B cell (primary cell): Measurements from ENCODE around the gene INO80C. TPM values are rescaled to one million over a fixed set of nuclear protein-coding genes. Genes with fewer than 3 reads are reported as not detected.

Experiments used
- ATAC-seq: fragments of 200-7000 bp; cut with Tn5 transposase; one replicate; pipeline ENCODE4 v1.10.0; 2021; ENCODE audit warnings: low read depth, mild to moderate bottlenecking, moderate number of reproducible peaks, moderate library complexity
- CTCF ChIA-PET: fragments of 350-600 bp; sonication (Branson Sonifier 250); formaldehyde crosslinking; loops from one replicate; lab custom pipeline; 2021; ENCODE audit warnings: antibody characterized with exemption, inconsistent platforms; lab: Charles Lee
- POLR2A ChIA-PET: fragments of 350-600 bp; sonication (Branson Sonifier 250); formaldehyde crosslinking; loops from one replicate; lab custom pipeline; 2021; ENCODE audit warnings: antibody characterized with exemption; lab: Charles Lee
- DNase-seq: peaks from one replicate; pipeline ENCODE4 v3.0.0; 2013
- H2AFZ ChIP-seq: 2 replicates; pipeline ENCODE4 v1.6.1; 2012; ENCODE audit warnings: mild to moderate bottlenecking, low read depth, low read length; ENCODE audit not compliant: insufficient read depth, poor library complexity, severe bottlenecking
- H3K27ac ChIP-seq, 2 donors: 1 replicate in 1 of 2; 2 replicates in 1 of 2; pipeline ENCODE4 v1.5.1; 2012 to 2013; ENCODE audit warnings: low read length in 2 of 2, mild to moderate bottlenecking in 2 of 2, moderate library complexity in 1 of 2
- H3K27me3 ChIP-seq, 4 experiments: fragments of 200-600 bp in 1 of 4; sonication (generic) in 1 of 4; replicated peaks in 1 of 4; 1 replicate in 2 of 4; 2 replicates in 2 of 4; pipeline versions ENCODE4 v1.6.1 to v1.7.0; 2013 to 2016; ENCODE audit warnings: low read length in 3 of 4, mild to moderate bottlenecking in 2 of 4, mixed read lengths in 1 of 4, moderate library complexity in 1 of 4; ENCODE audit not compliant: insufficient read depth in 4 of 4, control insufficient read depth in 3 of 4; ENCODE audit errors: control extremely low read depth in 1 of 4
- H3K36me3 ChIP-seq, 2 experiments: replicated peaks in 1 of 2; 1 replicate in 1 of 2; 2 replicates in 1 of 2; pipeline versions ENCODE4 v1.6.1 to v1.7.1; 2013; ENCODE audit warnings: low read length in 1 of 2; ENCODE audit not compliant: insufficient read depth in 2 of 2, control insufficient read depth in 1 of 2; ENCODE audit errors: control extremely low read depth in 1 of 2, extremely low read depth in 1 of 2
- H3K4me1 ChIP-seq, 2 donors: fragments of 200-600 bp in 1 of 2; sonication (generic) in 1 of 2; 1 replicate in 1 of 2; 2 replicates in 1 of 2; pipeline versions ENCODE4 v1.5.1 to v1.6.1; 2013 to 2017; ENCODE audit warnings: low read length in 2 of 2; ENCODE audit not compliant: control insufficient read depth in 2 of 2, insufficient read depth in 2 of 2
- H3K4me2 ChIP-seq: replicated peaks from 2 replicates; pipeline ENCODE3; 2012; ENCODE audit warnings: mild to moderate bottlenecking, low read depth, low read length; ENCODE audit not compliant: poor library complexity, severe bottlenecking
- H3K4me3 ChIP-seq, 5 experiments: fragments of 200-600 bp in 1 of 5; sonication (generic) in 1 of 5; 1 replicate in 3 of 5; 2 replicates in 2 of 5; pipeline versions ENCODE4 v1.5.1 to v1.7.0; 2011 to 2016; ENCODE audit warnings: low read length in 4 of 5, mild to moderate bottlenecking in 4 of 5, low read depth in 2 of 5, control low read depth in 1 of 5, moderate library complexity in 1 of 5; ENCODE audit not compliant: insufficient read depth in 1 of 5; ENCODE audit errors: control extremely low read depth in 1 of 5, extremely low read depth in 1 of 5
- H3K79me2 ChIP-seq: fragments of 200-600 bp; sonication (generic); one replicate; pipeline ENCODE4 v1.6.0; 2016; ENCODE audit warnings: low read length; ENCODE audit not compliant: control insufficient read depth, insufficient read depth
- H3K9ac ChIP-seq: fragments of 200-600 bp; sonication (generic); 2 replicates; pipeline ENCODE4 v1.6.1; 2017; ENCODE audit warnings: mild to moderate bottlenecking, low read length, moderate library complexity
- H3K9me3 ChIP-seq, 3 donors: one replicate each; pipeline versions ENCODE4 v1.6.1 to v1.7.1; 2013; ENCODE audit warnings: low read length in 2 of 3; ENCODE audit not compliant: control insufficient read depth in 2 of 3, insufficient read depth in 1 of 3; ENCODE audit errors: control extremely low read depth in 1 of 3
- H4K20me1 ChIP-seq: 2 replicates; pipeline ENCODE4 v1.6.0; 2012; ENCODE audit warnings: mild to moderate bottlenecking, low read length; ENCODE audit not compliant: insufficient read depth, control insufficient read depth, poor library complexity, severe bottlenecking
- H3K27ac Mint-ChIP-seq: one replicate; pipeline ENCODE4 v1.8.0; 2021; ENCODE audit warnings: mixed read lengths
- H3K27me3 Mint-ChIP-seq: one replicate; pipeline ENCODE4 v1.8.0; 2021; ENCODE audit warnings: mixed read lengths
- H3K4me1 Mint-ChIP-seq: one replicate; pipeline ENCODE4 v1.8.0; 2021; ENCODE audit warnings: mixed read lengths
- H3K4me3 Mint-ChIP-seq: one replicate; pipeline ENCODE4 v1.8.0; 2021; ENCODE audit warnings: mixed read lengths
- H3K9me3 Mint-ChIP-seq: one replicate; pipeline ENCODE4 v1.8.0; 2022; ENCODE audit warnings: mixed read lengths; ENCODE audit not compliant: insufficient read depth
- CTCF ChIP-seq: fragments of 200-600 bp; IDR thresholded peaks from one replicate; pipeline ENCODE4 v1.8.0; 2022; ENCODE audit warnings: antibody characterized with exemption, mild to moderate bottlenecking
- EZH2 ChIP-seq: IDR thresholded peaks from 2 replicates; pipeline ENCODE4 v1.6.1; 2012; ENCODE audit warnings: borderline replicate concordance, low read depth, mild to moderate bottlenecking, moderate library complexity, low read length; ENCODE audit not compliant: insufficient read depth, poor library complexity, severe bottlenecking
- WGBS: methylation state at CpG from one replicate; pipeline ENCODE4 v1.1.5; 2013; ENCODE audit warnings: missing lambda C conversion rate; ENCODE audit not compliant: insufficient coverage; 5-methylcytosine and 5-hydroxymethylcytosine counted together
- intact Hi-C: fragments of 100-400 bp; cut with micrococcal nuclease; formaldehyde crosslinking; loops from one replicate; pipeline ENCODE4 v1.10.0; 2022
- polyA plus RNA-seq: library from polyadenylated mRNA; depleted of rRNA; stranded (reverse); fragments of >200 nt; gene quantifications from 2 replicates; pipeline ENCODE4 v1.2.3, GENCODE V29; 2012
- total RNA-seq, 2 donors: library from RNA; stranded (reverse); fragments of 120-200 nt in 1 of 2; gene quantifications; 1 replicate in 1 of 2; 2 replicates in 1 of 2; pipeline versions ENCODE4 v1.2.3 to v1.2.4, GENCODE V29; 2013 to 2022

INO80C gene
- total and polyA plus RNA-seq, 2 donors (not counting 1 experiment from before 2014, with no cell fraction given): 18.2 to 37.9 TPM

GRCh38 chr18:35426786-35427185, 71.0 kb downstream of the INO80C start:
- 97% methylated on average over 5 of the region's 5 CpGs for WGBS
- H3K4me3 ChIP-seq: no peak overlapping the region
- H3K27me3 Mint-ChIP-seq: no peaks in the 10 kb centered on the region
- TF ChIP-seq EZH2 (no peak), CTCF (no peak)
- DNase-seq (no peak), ATAC-seq (no peak)
- H3K4me3 Mint-ChIP-seq: no peak overlapping the region
- no peak overlapping the region for H3K4me2 ChIP-seq
- ChIA-PET CTCF (interaction anchor here (0.9 to 1.3 kb wide), 2 partner anchors 20 to 40 kb away, joined by 3 read pairs; no protein-coding TSS in a partner anchor), POLR2A (no interaction called here)
- intact Hi-C loops: no loop called here
- H3K4me1 Mint-ChIP-seq: no peaks in the 10 kb centered on the region
- H3K27me3 ChIP-seq: no peaks in the 10 kb centered on the region
- H2AFZ ChIP-seq: no peak overlapping the region
- H3K9me3 Mint-ChIP-seq: peaks cover 2% of the 10 kb centered on the region
- no peaks in the 10 kb centered on the region for H3K36me3 ChIP-seq
- H4K20me1 ChIP-seq: no peaks in the 10 kb centered on the region
- H3K9me3 ChIP-seq: peaks cover 0 to 4% (median 0%) of the 10 kb centered on the region in 3 donors
- no peaks in the 10 kb centered on the region for H3K79me2 ChIP-seq
- H3K27ac Mint-ChIP-seq: no peak overlapping the region
- H3K27ac ChIP-seq: no peak overlapping the region
- no peak overlapping the region for H3K9ac ChIP-seq
- H3K4me1 ChIP-seq: no peaks in the 10 kb centered on the region

- H3K4me1 ChIP-seq: no peaks in the 10 kb centered on the region
- ATAC-seq: no peak
- no peak overlapping the region for H3K9ac ChIP-seq
- H3K36me3 ChIP-seq: no peaks in the 10 kb centered on the region
- no peak overlapping the region for H3K27ac ChIP-seq
- POLR2A ChIA-PET: no interaction called here
- peaks cover 2% of the 10 kb centered on the region for H3K9me3 Mint-ChIP-seq
- no peak overlapping the region for H3K4me3 ChIP-seq
- no peak overlapping the region for H2AFZ ChIP-seq
- no peak overlapping the region for H3K4me2 ChIP-seq
- H3K79me2 ChIP-seq: no peaks in the 10 kb centered on the region
- 100% methylated on average over 1 of the region's 3 CpGs for WGBS
- H3K27me3 Mint-ChIP-seq: no peaks in the 10 kb centered on the region
- DNase-seq: no peak
- peaks cover 0 to 4% (median 3%) of the 10 kb centered on the region in 3 donors for H3K9me3 ChIP-seq
- H3K27me3 ChIP-seq: no peaks in the 10 kb centered on the region
- CTCF ChIA-PET: no interaction called here
- no peaks in the 10 kb centered on the region for H4K20me1 ChIP-seq
- no peak overlapping the region for H3K4me3 Mint-ChIP-seq
- H3K27ac Mint-ChIP-seq: no peak overlapping the region
- intact Hi-C loops: no loop called here
- TF ChIP-seq EZH2: no peak
- TF ChIP-seq CTCF: no peak
- no peaks in the 10 kb centered on the region for H3K4me1 Mint-ChIP-seq
Measured at GRCh38 chr18:35424356-35424755, 73.4 kb downstream of the INO80C start.
